ENCODE measurements around the gene PHAF1.

The PHAF1 gene

GRCh38 chr16:67185651-67186134, 76.0 kb downstream of the PHAF1 start:
- no peak for DNase-seq (ENCODE audit: low read depth)
- H3K4me3 ChIP-seq (ENCODE audit: low read length) = no peak overlapping the region
- no peak for TF ChIP-seq CTCF (IDR thresholded peaks at IDR 0.05; ENCODE audit: insufficient read depth, low read depth, low read length, missing control alignments)

GRCh38 chr16:67186550-67186950, 76.8 kb downstream of the PHAF1 start:
- DNase-seq (ENCODE audit: low read depth) = peak; percentile 30
- H3K4me3 ChIP-seq (ENCODE audit: low read length) = no peak overlapping the region
- no peak for TF ChIP-seq CTCF (IDR thresholded peaks at IDR 0.05; ENCODE audit: insufficient read depth, low read depth, low read length, missing control alignments)

- DNase-seq (ENCODE audit: low read depth) = no peak
- TF ChIP-seq CTCF (IDR thresholded peaks at IDR 0.05; ENCODE audit: insufficient read depth, low read depth, low read length, missing control alignments) = no peak
- H3K4me3 ChIP-seq (ENCODE audit: low read length) = no peak overlapping the region
Measured at GRCh38 chr16:67187175-67187890, 77.6 kb downstream of the PHAF1 start.

- no peak for TF ChIP-seq CTCF (IDR thresholded peaks at IDR 0.05; ENCODE audit: insufficient read depth, low read depth, low read length, missing control alignments)
- no peak for DNase-seq (ENCODE audit: low read depth)
- no peak overlapping the region for H3K4me3 ChIP-seq (ENCODE audit: low read length)
Measured at GRCh38 chr16:67188323-67188722, 78.6 kb downstream of the PHAF1 start.

- H3K4me3 ChIP-seq (ENCODE audit: low read length) = no peak overlapping the region
- no peak for DNase-seq (ENCODE audit: low read depth)
- TF ChIP-seq CTCF (IDR thresholded peaks at IDR 0.05; ENCODE audit: insufficient read depth, low read depth, low read length, missing control alignments) = no peak
Measured at GRCh38 chr16:67188798-67189197, 79.1 kb downstream of the PHAF1 start.

GRCh38 chr16:67190041-67190440, 80.3 kb downstream of the PHAF1 start, which contains the start of gene EXOC3L1:
Gene EXOC3L1 (minus strand): TSS chr16:67190136. CDS start chr16:67189676, 460 bp downstream.
- no peak for DNase-seq (ENCODE audit: low read depth)
- no peak within 1 kb of the TSS for H3K4me3 ChIP-seq (ENCODE audit: low read length)
- no peak for TF ChIP-seq CTCF (IDR thresholded peaks at IDR 0.05; ENCODE audit: insufficient read depth, low read depth, low read length, missing control alignments)
